CD4-positive, alpha-beta T cell (primary cell): ENCODE data around the gene LRWD1. TPM values are rescaled to one million over a fixed set of nuclear protein-coding genes. Genes with fewer than 3 reads are reported as not detected.

Experiments used
- ATAC-seq: fragments of 200-7000 bp; cut with Tn5 transposase; one replicate; pipeline ENCODE4 v1.10.0; 2022; ENCODE audit warnings: mild to moderate bottlenecking; ENCODE audit not compliant: poor library complexity
- CTCF ChIA-PET: fragments of 350-600 bp; sonication (Branson Sonifier 250); formaldehyde crosslinking; loops from one replicate; lab custom pipeline; 2021; ENCODE audit warnings: antibody characterized with exemption, inconsistent platforms; lab: Charles Lee
- POLR2A ChIA-PET: fragments of 350-600 bp; sonication (Branson Sonifier 250); formaldehyde crosslinking; loops from one replicate; lab custom pipeline; 2021; ENCODE audit warnings: antibody characterized with exemption, inconsistent platforms; lab: Charles Lee
- DNase-seq, 14 experiments: peaks; one replicate each; pipeline ENCODE4 v3.0.0-alpha.2; 2013 to 2020; ENCODE audit warnings: mixed read lengths in 2 of 14
- H3K27ac ChIP-seq, 2 donors: one replicate each; pipeline versions ENCODE4 v1.5.1 to v1.7.0; 2013; ENCODE audit warnings: low read length in 2 of 2, low read depth in 1 of 2, mild to moderate bottlenecking in 1 of 2
- H3K27me3 ChIP-seq, 2 experiments: 1 replicate in 1 of 2; 2 replicates in 1 of 2; pipeline versions ENCODE4 v1.6.1 to v1.7.0; 2013; ENCODE audit warnings: low read length in 2 of 2, control low read depth in 1 of 2, mild to moderate bottlenecking in 1 of 2, moderate library complexity in 1 of 2; ENCODE audit not compliant: insufficient read depth in 2 of 2, control insufficient read depth in 1 of 2
- H3K36me3 ChIP-seq: one replicate; pipeline ENCODE4 v1.6.1; 2013; ENCODE audit warnings: low read length, control low read depth; ENCODE audit not compliant: insufficient read depth
- H3K4me1 ChIP-seq: one replicate; pipeline ENCODE4 v1.6.1; 2013; ENCODE audit warnings: low read length, control low read depth; ENCODE audit not compliant: insufficient read depth
- H3K4me3 ChIP-seq: one replicate; pipeline ENCODE4 v1.5.1; 2013; ENCODE audit warnings: mild to moderate bottlenecking, low read length, moderate library complexity
- H3K9me3 ChIP-seq, 2 experiments: 1 replicate in 1 of 2; 2 replicates in 1 of 2; pipeline versions ENCODE4 v1.6.1 to v1.7.0; 2013; ENCODE audit warnings: low read length in 2 of 2, mild to moderate bottlenecking in 2 of 2, control low read depth in 1 of 2, moderate library complexity in 1 of 2; ENCODE audit not compliant: control insufficient read depth in 1 of 2, insufficient read depth in 1 of 2
- H3K27ac Mint-ChIP-seq: one replicate; pipeline ENCODE4 v1.8.0; 2020; ENCODE audit warnings: mixed read lengths
- H3K27me3 Mint-ChIP-seq: one replicate; pipeline ENCODE4 v1.8.0; 2021; ENCODE audit warnings: mixed read lengths
- H3K36me3 Mint-ChIP-seq: one replicate; pipeline ENCODE4 v1.8.0; 2021; ENCODE audit warnings: low read depth, mixed read lengths
- H3K4me1 Mint-ChIP-seq: one replicate; pipeline ENCODE4 v1.8.0; 2021; ENCODE audit warnings: low read depth, mixed read lengths
- H3K4me3 Mint-ChIP-seq: one replicate; pipeline ENCODE4 v1.8.0; 2020; ENCODE audit warnings: mild to moderate bottlenecking, mixed read lengths
- H3K9me3 Mint-ChIP-seq: one replicate; pipeline ENCODE4 v1.8.0; 2020; ENCODE audit warnings: mixed read lengths
- CTCF ChIP-seq: fragments of 200-600 bp; IDR thresholded peaks from one replicate; pipeline ENCODE4 v1.8.0; 2022; ENCODE audit warnings: antibody characterized with exemption, mild to moderate bottlenecking
- intact Hi-C, 2 experiments: fragments of 100-400 bp; cut with DNase I in 1 of 2; cut with micrococcal nuclease in 1 of 2; formaldehyde crosslinking; loops; one replicate each; pipeline versions ENCODE4 v1.15.1 to v1.9.0; 2023 to 2025; cut with DNase I, micrococcal nuclease
- total RNA-seq, 174 experiments: library from RNA in 2 of 174; stranded (reverse) in 2 of 174; gene quantifications; one replicate each; pipeline ENCODE4 v1.2.3 and lab custom pipeline; 2021 to 2026

LRWD1 gene
- total RNA-seq, 2 experiments from 2014 or later: 12.9 to 13.9 TPM

- no peak for TF ChIP-seq CTCF
- Histone ChIP-seq H3K36me3 (peaks cover 35% of the 10 kb centered on the region), H3K27me3 (no peaks in the 10 kb centered on the region), H3K4me3 (no peak overlapping the region), H3K9me3 (no peaks in the 10 kb centered on the region), H3K27ac (no peak overlapping the region), H3K4me1 (peaks cover 40% of the 10 kb centered on the region)
- POLR2A ChIA-PET: interaction anchor here (0.9 to 2.6 kb wide), 5 partner anchors 35 to 55 kb away, joined by 3 to 16 read pairs (median 4); partner anchors contain the start of gene ORAI2
- no peak for ATAC-seq
- peak in 1 of 14 experiments; percentile 25 for DNase-seq
- CTCF ChIA-PET: no interaction called here
- no peaks in the 10 kb centered on the region for H3K27me3 Mint-ChIP-seq
- H3K27ac Mint-ChIP-seq: no peak overlapping the region
- peaks cover 16% of the 10 kb centered on the region for H3K36me3 Mint-ChIP-seq
- intact Hi-C loops: loop anchor here (5.0 to 10.0 kb wide), 3 partner anchors 36 to 1383 kb away; partner anchors contain the start of genes FIS1 (in 1 of the 2), ORAI2 (in 1 of the 2) and TRIM56 (in 1 of the 2)
- no peaks in the 10 kb centered on the region for H3K9me3 Mint-ChIP-seq
- H3K4me3 Mint-ChIP-seq: no peak overlapping the region
- H3K4me1 Mint-ChIP-seq: peaks cover 29% of the 10 kb centered on the region
These were observed 3.0 kb downstream of the LRWD1 start for GRCh38 chr7:102467581-102468477.

- Histone ChIP-seq H3K27ac (no peak overlapping the region), H3K4me3 (no peak overlapping the region), H3K4me1 (peaks cover 32% of the 10 kb centered on the region), H3K27me3 (no peaks in the 10 kb centered on the region), H3K36me3 (peaks cover 44% of the 10 kb centered on the region), H3K9me3 (no peaks in the 10 kb centered on the region)
- ChIA-PET CTCF (no interaction called here), POLR2A (interaction anchor here (0.9 kb wide), 1 partner anchor 53 kb away, joined by 3 read pairs; no protein-coding TSS in a partner anchor)
- H3K4me1 Mint-ChIP-seq: peaks cover 26% of the 10 kb centered on the region
- H3K9me3 Mint-ChIP-seq: no peaks in the 10 kb centered on the region
- H3K27ac Mint-ChIP-seq: no peak overlapping the region
- ATAC-seq (no peak), DNase-seq (no peak)
- peaks cover 25% of the 10 kb centered on the region for H3K36me3 Mint-ChIP-seq
- no peaks in the 10 kb centered on the region for H3K27me3 Mint-ChIP-seq
- TF ChIP-seq CTCF: no peak
- no peak overlapping the region for H3K4me3 Mint-ChIP-seq
- intact Hi-C loops: loop anchor here (5.0 to 10.0 kb wide), 3 partner anchors 36 to 1384 kb away; partner anchors contain the start of genes FIS1 (in 1 of the 2), ORAI2 (in 1 of the 2) and TRIM56 (in 1 of the 2)
These were observed 3.9 kb downstream of the LRWD1 start for GRCh38 chr7:102468478-102469350.

GRCh38 chr7:102469351-102469971 lies 4.7 kb downstream of the LRWD1 start:
- Histone ChIP-seq H3K36me3 (peaks cover 45% of the 10 kb centered on the region), H3K9me3 (no peaks in the 10 kb centered on the region), H3K4me3 (no peak overlapping the region), H3K27ac (no peak overlapping the region), H3K27me3 (no peaks in the 10 kb centered on the region), H3K4me1 (peaks cover 24% of the 10 kb centered on the region)
- Mint-ChIP-seq H3K4me1 (peaks cover 19% of the 10 kb centered on the region), H3K36me3 (peaks cover 26% of the 10 kb centered on the region), H3K27me3 (no peaks in the 10 kb centered on the region), H3K27ac (no peak overlapping the region), H3K4me3 (no peak overlapping the region), H3K9me3 (no peaks in the 10 kb centered on the region)
- ATAC-seq (no peak), DNase-seq (peak in 1 of 14 experiments; percentile 30)
- intact Hi-C loops: loop anchor here (5.0 to 10.0 kb wide), 3 partner anchors 37 to 1385 kb away; partner anchors contain the start of genes FIS1 (in 1 of the 2), ORAI2 (in 1 of the 2) and TRIM56 (in 1 of the 2)
- ChIA-PET CTCF (no interaction called here), POLR2A (no interaction called here)
- TF ChIP-seq CTCF: no peak
